Kidney (tissue), 14 donors: ENCODE data around the gene TFR2. TPM values are rescaled to one million over a fixed set of nuclear protein-coding genes. Genes with fewer than 3 reads are reported as not detected.

Experiments used
- DNase-seq, 5 donors: peaks; one replicate each; pipeline ENCODE4 v3.0.0-alpha.2; 2013 to 2020
- FAIRE-seq: peaks from 2 replicates; lab custom pipeline; 2012; peaks lifted over from hg19 to GRCh38; lab: Jason Lieb, UNC
- H3K27ac ChIP-seq, 2 donors: one replicate each; pipeline ENCODE4 v1.7.0; 2013; ENCODE audit warnings: low read depth in 2 of 2, low read length in 2 of 2, inconsistent platforms in 1 of 2
- H3K27me3 ChIP-seq: one replicate; pipeline ENCODE4 v1.7.1; 2013; ENCODE audit warnings: low read length, inconsistent platforms; ENCODE audit not compliant: control insufficient read depth, insufficient read depth
- H3K36me3 ChIP-seq, 3 donors: one replicate each; pipeline versions ENCODE4 v1.7.0 to v1.7.1; 2013; ENCODE audit warnings: low read length in 3 of 3, control low read depth in 1 of 3, inconsistent platforms in 1 of 3; ENCODE audit not compliant: insufficient read depth in 3 of 3, control insufficient read depth in 2 of 3
- H3K4me1 ChIP-seq, 3 donors: one replicate each; pipeline versions ENCODE4 v1.7.0 to v1.7.1; 2013; ENCODE audit warnings: low read length in 3 of 3, inconsistent platforms in 1 of 3, low read depth in 1 of 3; ENCODE audit not compliant: control insufficient read depth in 2 of 3, insufficient read depth in 2 of 3
- H3K4me3 ChIP-seq, 3 donors: one replicate each; pipeline versions ENCODE4 v1.7.0 to v1.8.1; 2013; ENCODE audit warnings: low read length in 3 of 3, control low read depth in 1 of 3, inconsistent platforms in 1 of 3
- H3K9ac ChIP-seq, 3 donors: one replicate each; pipeline versions ENCODE4 v1.7.0 to v1.7.1; 2013; ENCODE audit warnings: low read length in 3 of 3, control low read depth in 1 of 3, inconsistent platforms in 1 of 3
- H3K9me3 ChIP-seq, 3 donors: one replicate each; pipeline versions ENCODE4 v1.7.0 to v1.7.1; 2013; ENCODE audit warnings: low read length in 3 of 3, control low read depth in 1 of 3, inconsistent platforms in 1 of 3; ENCODE audit not compliant: control insufficient read depth in 2 of 3, insufficient read depth in 1 of 3
- intact Hi-C: fragments of 100-400 bp; cut with DNase I; formaldehyde crosslinking; loops from one replicate; pipeline ENCODE4 v1.11.1; 2022
- polyA plus RNA-seq: library from polyadenylated mRNA; stranded (reverse); fragments of 350-450 nt; fragmentation: Illumina TruSeq; extraction: RNeasy Lipid Tissue Mini Kit (QIAGEN cat#74804); gene quantifications from one replicate; pipeline ENCODE4 v1.2.3, GENCODE V29; 2014; ENCODE audit warnings: low read depth, low replicate concordance; ENCODE audit not compliant: insufficient read depth
- total RNA-seq: library from RNA; stranded (reverse); fragmentation: NEBNext Ultra II Directional; extraction: Animal tissue kit (Norgen Biotek cat#: 25700); gene quantifications from one replicate; pipeline ENCODE4 v1.2.1, GENCODE V29; 2021
- TF ChIP-seq, protein P1 (sequence below): IDR thresholded peaks from 3 replicates; pipeline ENCODE4 v1.5.1; 2012; ENCODE audit warnings: mild to moderate bottlenecking, moderate library complexity, borderline replicate concordance; ENCODE audit not compliant: insufficient read depth; ENCODE audit errors: extremely low read depth
- donor health status: control.
- donor health status: control.
- donor health status: control.
- donor health status: control.
- donor health status: control.
- donor health status: DM: yes; HTN: yes; CAD: no.
- donor health status: Normal renal cell carcinoma (clear cell type).

The TFR2 gene
- total and polyA plus RNA-seq, 2 donors from 2014 or later = 0.22 to 0.79 TPM

GRCh38 chr7:100682228-100682741 lies 40.9 kb upstream of the TFR2 start:
- no peak overlapping the region for H3K9ac ChIP-seq
- peaks cover 2 to 35% (median 21%) of the 10 kb centered on the region in 3 donors for H3K36me3 ChIP-seq
- H3K27ac ChIP-seq = no peak overlapping the region
- peak in 2 of 5 donors; percentile 57 to 77 for DNase-seq
- no peaks in the 10 kb centered on the region for H3K27me3 ChIP-seq
- no peaks in the 10 kb centered on the region for H3K9me3 ChIP-seq
- TF ChIP-seq, protein P1, sequence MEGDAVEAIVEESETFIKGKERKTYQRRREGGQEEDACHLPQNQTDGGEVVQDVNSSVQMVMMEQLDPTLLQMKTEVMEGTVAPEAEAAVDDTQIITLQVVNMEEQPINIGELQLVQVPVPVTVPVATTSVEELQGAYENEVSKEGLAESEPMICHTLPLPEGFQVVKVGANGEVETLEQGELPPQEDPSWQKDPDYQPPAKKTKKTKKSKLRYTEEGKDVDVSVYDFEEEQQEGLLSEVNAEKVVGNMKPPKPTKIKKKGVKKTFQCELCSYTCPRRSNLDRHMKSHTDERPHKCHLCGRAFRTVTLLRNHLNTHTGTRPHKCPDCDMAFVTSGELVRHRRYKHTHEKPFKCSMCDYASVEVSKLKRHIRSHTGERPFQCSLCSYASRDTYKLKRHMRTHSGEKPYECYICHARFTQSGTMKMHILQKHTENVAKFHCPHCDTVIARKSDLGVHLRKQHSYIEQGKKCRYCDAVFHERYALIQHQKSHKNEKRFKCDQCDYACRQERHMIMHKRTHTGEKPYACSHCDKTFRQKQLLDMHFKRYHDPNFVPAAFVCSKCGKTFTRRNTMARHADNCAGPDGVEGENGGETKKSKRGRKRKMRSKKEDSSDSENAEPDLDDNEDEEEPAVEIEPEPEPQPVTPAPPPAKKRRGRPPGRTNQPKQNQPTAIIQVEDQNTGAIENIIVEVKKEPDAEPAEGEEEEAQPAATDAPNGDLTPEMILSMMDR = no peak
- H3K4me1 ChIP-seq = no peaks in the 10 kb centered on the region
- intact Hi-C loops = loop anchor here (10.0 kb wide), 2 partner anchors 107 to 217 kb away; partner anchors contain the start of genes SAP25 and SPACDR
- no peak overlapping the region for H3K4me3 ChIP-seq
- no peak for FAIRE-seq

GRCh38 chr7:100681491-100682227 lies 40.3 kb upstream of the TFR2 start:
- H3K36me3 ChIP-seq = peaks cover 2 to 41% (median 26%) of the 10 kb centered on the region in 3 donors

GRCh38 chr7:100680576-100681271 lies 39.4 kb upstream of the TFR2 start:
- peak in 2 of 5 donors; percentile 63 to 81 for DNase-seq
- FAIRE-seq = no peak
- Histone ChIP-seq H3K36me3 (peaks cover 2 to 32% (median 25%) of the 10 kb centered on the region in 3 donors), H3K9ac (no peak overlapping the region), H3K4me1 (peaks cover 0 to 3% (median 0%) of the 10 kb centered on the region in 3 donors), H3K27ac (no peak overlapping the region), H3K27me3 (no peaks in the 10 kb centered on the region), H3K9me3 (no peaks in the 10 kb centered on the region), H3K4me3 (no peak overlapping the region)
- intact Hi-C loops = loop anchor here (10.0 kb wide), 2 partner anchors 106 to 216 kb away; partner anchors contain the start of genes SAP25 and SPACDR
- TF ChIP-seq, protein P1 = no peak

More at GRCh38 chr7:100681491-100682227, 40.3 kb upstream of the TFR2 start:
- no peaks in the 10 kb centered on the region for H3K9me3 ChIP-seq
- DNase-seq (peak in 2 of 5 donors; percentile 41 to 71), FAIRE-seq (no peak)
- intact Hi-C loops = loop anchor here (10.0 kb wide), 2 partner anchors 107 to 217 kb away; partner anchors contain the start of genes SAP25 and SPACDR
- no peaks in the 10 kb centered on the region for H3K27me3 ChIP-seq
- no peaks in the 10 kb centered on the region for H3K4me1 ChIP-seq
- H3K4me3 ChIP-seq = no peak overlapping the region
- TF ChIP-seq, protein P1 = no peak
- H3K9ac ChIP-seq = no peak overlapping the region
- no peak overlapping the region for H3K27ac ChIP-seq
